NCI-H748 (cell line): ENCODE results near the gene C1orf35.

Experiments used
- DNase-seq: peaks from one replicate; lab custom pipeline; 2025; ENCODE audit not compliant: unreplicated experiment; lab: John Stamatoyannopoulos, UW

The C1orf35 gene

DNA sequence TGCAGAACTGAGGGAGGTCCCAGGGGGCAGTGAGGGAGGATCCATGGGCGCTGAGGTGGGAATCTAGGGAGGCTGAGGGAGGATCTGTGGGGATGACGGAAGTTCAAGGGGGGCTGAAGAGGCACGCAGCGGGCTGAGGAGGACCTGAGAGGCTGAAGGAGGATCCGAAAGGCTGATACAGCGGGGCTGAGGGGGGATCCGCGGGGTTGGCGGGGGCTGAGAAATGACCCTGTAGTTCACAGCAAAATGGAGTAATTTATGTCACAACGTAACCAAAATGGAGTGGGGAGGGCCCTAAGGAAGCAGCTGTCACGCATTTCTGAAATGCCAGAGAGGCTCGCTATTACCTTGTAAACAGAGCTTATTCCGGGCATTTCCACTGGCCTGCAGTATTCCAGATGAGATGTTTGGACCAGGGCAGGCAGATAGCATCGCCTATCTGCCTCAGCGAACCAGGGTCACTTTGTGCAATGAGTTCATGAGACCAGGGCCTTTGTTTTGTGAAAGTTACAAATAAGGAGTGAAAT is 6.9 kb upstream of the C1orf35 start:
- DNase-seq: no peak

DNA sequence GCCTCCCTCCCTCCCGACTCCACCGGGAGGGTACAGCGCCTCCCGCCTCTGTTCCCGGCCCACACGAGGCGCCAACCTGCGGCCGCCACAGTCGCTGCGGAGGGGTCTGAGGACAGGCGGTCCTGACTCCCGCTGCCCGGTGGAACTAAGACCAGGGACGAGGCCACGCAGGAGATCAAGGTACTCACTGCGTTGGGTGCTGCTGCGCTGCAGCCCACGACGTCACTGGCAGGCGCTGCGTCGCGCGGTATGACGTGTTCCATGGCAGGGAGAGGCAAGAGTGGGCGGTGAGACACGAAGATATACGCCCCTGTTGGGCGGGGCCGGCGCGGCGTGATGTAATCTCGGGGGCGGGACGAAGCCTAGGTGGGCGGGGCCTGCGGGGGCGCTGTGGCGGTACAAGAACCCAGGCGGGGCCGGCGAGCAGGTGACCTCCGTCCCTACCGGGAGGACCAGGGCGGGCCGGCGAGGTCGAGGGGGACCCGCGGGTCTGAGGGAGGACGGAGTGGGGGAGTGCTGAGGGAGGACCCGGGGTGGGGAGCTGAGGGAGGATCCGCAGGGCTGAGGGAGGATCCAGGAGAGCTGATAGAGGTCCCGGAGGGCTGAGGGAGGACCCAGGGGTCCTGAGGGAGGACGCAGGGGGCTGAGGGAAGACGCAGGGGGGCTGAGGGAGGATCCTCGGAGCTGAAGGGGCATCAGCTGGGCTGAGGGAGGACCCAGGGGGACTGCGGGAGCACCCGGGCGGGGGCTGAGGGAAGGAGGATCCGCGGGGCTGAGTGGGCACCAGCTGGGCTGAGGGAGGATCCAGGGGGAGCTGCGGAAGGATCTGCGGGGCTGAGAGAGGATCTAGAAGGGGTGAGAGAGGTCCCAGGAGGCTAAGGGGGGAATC is 6.2 kb upstream of the C1orf35 start, which contains the start of gene MRPL55:
MRPL55 (minus strand) TSS at position 227 of the 889 bp plus-strand sequence. CDS start 1,039 bp downstream, outside the sequence.
- peak; percentile 92 for DNase-seq

DNA sequence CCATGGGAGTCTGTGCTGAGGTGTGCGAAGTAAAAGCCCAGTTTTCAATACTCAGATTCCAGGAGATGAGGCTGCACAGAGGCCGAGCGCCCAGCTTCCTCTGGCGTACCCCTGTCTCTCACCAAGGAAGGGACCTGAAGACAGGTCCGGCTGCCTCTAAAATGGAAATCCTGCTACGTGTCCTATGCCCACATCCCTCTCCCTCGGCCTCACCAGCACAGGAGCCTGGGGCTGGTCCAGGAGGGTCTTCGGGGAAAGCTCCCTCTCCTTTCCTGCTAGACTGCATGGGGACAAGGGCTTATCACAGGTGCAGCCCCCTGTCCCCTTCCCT is 5.6 kb upstream of the C1orf35 start:
- no peak for DNase-seq

GRCh38 chr1:228108055-228108690 is 5.0 kb upstream of the C1orf35 start:
- DNase-seq: no peak

GRCh38 chr1:228107636-228108035 is 4.5 kb upstream of the C1orf35 start:
- DNase-seq: no peak

GRCh38 chr1:228106800-228107054 is 3.6 kb upstream of the C1orf35 start:
- DNase-seq: no peak

DNA sequence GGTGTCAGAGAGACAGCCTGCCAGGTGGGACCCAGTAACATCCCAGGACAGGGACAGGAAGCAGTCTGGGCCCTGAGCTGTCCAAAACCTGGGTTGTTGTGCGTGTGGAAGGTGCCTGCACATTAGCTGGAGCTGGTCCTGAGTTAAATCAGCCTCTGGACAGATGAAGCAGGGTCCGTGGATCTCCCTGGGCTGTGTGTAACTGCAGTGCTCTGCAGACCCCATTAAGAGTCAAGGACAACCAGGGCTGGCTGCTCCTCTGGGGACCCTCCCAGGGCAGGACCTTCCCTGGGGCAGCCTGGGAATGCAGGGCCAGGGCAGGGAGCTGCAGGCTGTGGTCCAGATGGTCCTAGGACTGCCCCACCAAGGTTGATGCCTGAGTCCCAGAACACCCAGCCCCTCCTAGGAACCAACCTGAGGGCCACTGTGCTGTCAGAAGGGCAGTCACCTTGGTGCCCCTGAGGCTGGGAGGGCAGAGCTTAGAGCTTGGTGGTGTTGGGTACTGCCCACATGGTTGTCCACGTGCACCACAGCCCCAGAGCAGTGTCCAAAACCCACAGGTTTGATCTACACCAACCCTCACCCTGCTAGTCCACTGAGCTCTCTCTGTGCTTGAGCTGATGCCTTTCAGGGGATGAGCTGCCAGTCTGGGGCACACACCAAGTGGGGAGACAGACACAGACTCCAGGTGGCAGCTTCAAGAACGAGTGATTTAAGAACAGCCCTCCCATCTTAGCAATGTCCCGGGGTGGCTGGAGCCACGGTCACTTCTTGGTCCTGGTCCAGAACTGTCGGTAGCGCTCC is 3.1 kb upstream of the C1orf35 start:
- DNase-seq: no peak

- DNase-seq: no peak
These were observed 2.3 kb upstream of the C1orf35 start for GRCh38 chr1:228105270-228105995.

GRCh38 chr1:228104526-228105269 is 1.6 kb upstream of the C1orf35 start:
- DNase-seq: no peak

GRCh38 chr1:228101994-228102790 is 933 bp downstream of the C1orf35 start:
- DNase-seq: peak; percentile 44

- DNase-seq: no peak
These were observed 1.5 kb downstream of the C1orf35 start for GRCh38 chr1:228101614-228101993.

DNA sequence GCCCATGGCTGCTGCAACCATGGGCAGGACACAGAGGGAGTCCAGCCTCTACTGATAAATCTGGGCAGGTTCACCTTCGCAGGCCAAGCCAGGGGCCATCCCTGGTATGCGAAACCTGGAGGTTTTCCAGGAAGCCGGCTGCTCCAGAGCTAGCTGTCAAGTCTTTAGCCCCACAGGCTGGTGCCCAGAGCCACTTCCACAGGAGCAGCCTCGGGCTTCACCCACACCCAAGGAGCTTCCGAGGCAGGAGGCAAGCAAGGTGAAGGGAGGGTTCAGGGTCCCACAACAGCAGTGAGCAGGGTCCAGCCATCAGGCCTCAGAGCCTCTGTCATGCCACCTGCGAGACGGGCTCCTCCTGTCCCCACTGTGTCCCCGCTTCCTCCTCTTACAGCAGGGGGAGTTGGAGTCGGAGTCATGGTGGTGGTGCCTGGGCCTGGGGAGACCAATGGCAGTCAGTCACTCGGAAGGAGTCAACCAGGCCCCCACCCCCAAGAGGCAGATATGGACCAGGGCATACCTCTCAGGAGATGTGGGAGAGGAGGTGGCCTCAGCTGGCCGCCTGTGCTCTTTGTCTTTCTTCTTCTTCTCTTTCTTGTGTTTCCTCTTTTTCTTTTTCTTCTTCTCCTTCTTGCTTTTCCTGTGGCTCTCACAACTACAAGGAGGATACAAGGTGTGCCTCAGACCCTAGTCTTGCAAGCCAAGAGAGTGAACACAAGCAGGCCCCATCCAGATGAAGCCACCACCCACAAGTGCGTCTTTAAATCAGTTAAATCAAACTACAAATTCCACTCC is 2.1 kb downstream of the C1orf35 start:
- no peak for DNase-seq

GRCh38 chr1:228099331-228099732 is 3.8 kb downstream of the C1orf35 start:
- DNase-seq: no peak

DNA sequence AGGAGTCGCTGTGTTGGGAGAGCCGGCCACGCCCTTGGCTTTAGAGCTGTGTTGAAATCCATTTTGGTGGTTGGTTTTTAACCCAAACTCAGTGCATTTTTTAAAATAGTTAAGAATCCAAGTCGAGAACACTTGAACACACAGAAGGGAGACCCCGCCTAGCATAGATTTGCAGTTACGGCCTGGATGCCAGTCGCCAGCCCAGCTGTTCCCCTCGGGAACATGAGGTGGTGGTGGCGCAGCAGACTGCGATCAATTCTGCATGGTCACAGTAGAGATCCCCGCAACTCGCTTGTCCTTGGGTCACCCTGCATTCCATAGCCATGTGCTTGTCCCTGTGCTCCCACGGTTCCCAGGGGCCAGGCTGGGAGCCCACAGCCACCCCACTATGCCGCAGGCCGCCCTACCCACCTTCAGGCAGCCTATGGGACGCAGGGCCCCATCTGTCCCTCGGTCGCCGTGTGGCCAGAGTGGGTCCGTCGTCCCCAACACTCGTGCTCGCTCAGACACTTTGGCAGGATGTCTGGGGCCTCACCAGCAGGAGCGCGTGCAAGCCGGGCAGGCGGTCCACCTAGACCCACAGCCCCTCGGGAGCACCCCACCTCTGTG is 4.7 kb downstream of the C1orf35 start:
- no peak for DNase-seq

- no peak for DNase-seq
These were observed 5.6 kb downstream of the C1orf35 start for GRCh38 chr1:228097333-228098081.

DNA sequence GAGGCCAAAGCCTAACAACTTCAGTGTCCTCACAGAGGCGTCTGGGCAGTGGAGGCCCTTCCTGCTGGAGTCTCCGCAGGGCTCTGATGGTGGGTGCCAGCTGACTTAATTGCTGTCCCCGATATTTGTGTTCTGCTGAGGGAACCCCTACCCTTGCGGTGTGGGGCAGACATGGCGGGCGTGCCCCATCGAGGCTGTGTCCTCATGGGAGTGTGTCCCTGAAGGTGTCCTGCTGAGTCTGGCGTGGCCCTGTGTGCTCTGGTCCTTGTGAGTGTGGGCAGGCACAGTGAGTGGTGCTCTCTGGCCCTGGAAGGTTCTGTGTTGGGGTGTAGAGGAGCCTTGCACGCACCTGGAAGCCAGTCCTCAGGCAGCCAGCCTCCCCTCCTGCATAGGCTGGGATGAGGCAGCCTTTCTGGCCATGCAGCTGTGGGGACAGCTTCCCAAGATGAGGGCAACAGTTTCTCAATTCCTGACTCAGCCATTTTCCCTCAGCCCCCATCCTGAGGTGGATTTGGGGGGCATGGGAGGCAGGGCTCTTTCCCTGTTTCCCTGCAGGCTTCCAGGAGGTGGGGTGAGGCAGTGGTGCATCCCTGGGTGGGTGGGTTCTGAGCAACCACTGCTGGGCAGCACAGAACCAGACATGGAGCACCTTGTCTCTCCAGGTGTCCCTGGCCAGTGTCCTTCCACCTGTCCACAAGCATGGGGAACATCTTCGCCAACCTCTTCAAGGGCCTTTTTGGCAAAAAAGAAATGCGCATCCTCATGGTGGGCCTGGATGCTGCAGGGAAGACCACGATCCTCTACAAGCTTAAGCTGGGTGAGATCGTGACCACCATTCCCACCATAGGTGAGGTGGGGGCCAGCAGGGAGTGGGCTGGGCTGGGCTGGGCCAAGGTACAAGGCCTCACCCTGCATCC is 6.5 kb downstream of the C1orf35 start:
- DNase-seq: no peak

GRCh38 chr1:228095938-228096337 is 7.2 kb downstream of the C1orf35 start:
- DNase-seq: no peak
